Embryonic facial prominence (tissue), 1 donor: ENCODE data around the gene PDE11A.
"Not testable (repeated sequence)": the region's sequence is repeated elsewhere in the genome, so short reads cannot be mapped to it uniquely, and the experiment has no call there.

Experiments
- DNase-seq: peaks from one replicate; pipeline ENCODE4 v3.0.0-alpha.2; 2016; ENCODE audit errors: extremely low spot score

Gene PDE11A

GRCh38 chr2:177883177-177883576, 189.4 kb downstream of the PDE11A start:
- DNase-seq, result no peak

DNA sequence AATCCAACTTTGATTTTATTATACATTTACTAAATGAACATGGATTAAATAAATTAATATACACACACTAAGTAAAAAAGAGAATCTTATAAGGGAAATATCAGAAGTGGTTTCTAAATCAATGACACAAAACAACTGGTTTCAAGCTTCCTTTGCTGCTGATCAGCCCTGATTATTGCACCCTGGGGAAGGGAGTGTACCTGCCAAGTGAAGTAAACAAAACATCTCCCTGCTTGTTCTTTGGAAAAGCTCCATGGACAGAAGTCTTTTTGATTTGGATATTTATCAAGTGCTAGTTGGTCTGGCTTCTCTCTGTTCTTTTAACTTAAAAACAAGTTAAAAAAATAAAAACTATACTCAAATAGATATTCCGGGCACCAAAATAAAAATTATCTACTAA, 190.1 kb downstream of the PDE11A start:
- DNase-seq, result no peak

GRCh38 chr2:177881921-177882320, 190.7 kb downstream of the PDE11A start:
- DNase-seq, result no peak

DNA sequence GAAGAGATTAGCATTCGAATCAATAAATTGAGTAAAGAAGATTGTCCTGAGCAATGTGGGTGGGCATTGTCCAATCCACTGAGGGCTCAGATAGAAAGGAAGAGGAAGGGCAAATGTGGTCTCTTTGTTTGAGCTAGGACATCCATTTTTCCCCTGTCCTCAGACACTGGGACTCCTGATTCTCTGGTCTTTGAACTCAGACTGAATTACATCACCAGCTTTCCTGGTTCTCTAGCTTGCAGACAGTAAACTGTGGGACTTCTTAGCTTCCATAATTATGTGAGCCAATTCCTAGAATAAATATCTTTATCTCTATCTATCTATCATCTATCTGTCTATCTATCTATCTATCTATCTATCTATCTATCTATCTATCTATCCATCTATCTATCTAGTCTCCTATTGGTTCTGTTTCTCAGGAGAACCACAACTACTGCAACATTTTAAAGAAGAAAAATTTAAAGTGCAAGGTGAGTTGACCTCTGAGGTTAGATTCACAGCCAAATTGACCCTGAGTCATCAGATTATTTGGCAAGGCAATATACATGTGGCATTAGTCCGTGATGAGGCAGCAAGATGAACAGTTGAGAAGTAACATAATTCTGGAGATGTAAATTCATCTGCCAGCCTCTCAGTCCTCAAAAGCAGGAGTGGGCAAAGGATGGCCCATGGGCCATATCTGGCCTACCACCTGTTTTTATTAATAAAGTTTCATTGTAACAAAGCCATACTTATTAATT, 191.4 kb downstream of the PDE11A start:
- DNase-seq, result no peak

GRCh38 chr2:177880285-177880684, 192.3 kb downstream of the PDE11A start:
- no peak for DNase-seq

GRCh38 chr2:177876950-177877349, 195.6 kb downstream of the PDE11A start:
- DNase-seq, result no peak

DNA sequence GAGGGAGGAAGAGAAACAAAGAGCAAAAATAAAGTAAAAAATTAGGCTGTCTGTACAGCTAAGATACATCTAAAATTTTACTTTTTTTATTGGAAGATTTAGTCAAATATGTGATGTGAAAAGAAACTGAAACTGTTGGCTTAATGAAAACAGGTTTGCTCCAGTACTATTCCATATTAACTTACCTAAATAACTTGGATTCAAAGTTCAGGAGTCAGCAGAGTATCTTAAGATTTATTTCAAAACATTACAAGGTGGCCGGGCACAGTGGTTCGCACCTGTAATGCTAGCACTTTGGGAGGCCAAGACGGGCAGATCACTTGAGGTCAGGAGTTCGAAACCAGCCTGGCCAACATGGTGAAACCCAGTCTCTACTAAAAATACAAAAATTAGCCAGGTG, 197.9 kb downstream of the PDE11A start:
- DNase-seq, result no peak

GRCh38 chr2:177873915-177874314, 198.7 kb downstream of the PDE11A start:
- no peak for DNase-seq

DNA sequence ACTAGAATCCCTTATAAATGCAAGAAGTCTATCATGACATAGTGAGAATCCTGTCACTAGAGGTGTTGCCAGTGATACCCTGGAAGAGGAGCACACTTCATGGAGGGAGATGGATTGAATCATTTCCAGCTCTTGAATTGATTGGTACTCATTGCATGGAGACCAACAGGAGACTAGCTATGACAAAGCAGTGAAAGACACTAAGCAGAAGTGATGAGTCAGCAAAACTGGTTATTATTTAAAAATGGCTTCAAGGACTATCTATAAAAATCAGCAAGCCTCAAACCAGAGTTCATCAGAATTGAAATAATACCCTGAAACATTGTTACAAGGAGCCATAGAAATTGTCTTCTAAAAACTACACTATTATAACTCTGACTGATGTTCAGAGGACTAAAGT, 200.3 kb downstream of the PDE11A start:
- DNase-seq, result no peak

DNA sequence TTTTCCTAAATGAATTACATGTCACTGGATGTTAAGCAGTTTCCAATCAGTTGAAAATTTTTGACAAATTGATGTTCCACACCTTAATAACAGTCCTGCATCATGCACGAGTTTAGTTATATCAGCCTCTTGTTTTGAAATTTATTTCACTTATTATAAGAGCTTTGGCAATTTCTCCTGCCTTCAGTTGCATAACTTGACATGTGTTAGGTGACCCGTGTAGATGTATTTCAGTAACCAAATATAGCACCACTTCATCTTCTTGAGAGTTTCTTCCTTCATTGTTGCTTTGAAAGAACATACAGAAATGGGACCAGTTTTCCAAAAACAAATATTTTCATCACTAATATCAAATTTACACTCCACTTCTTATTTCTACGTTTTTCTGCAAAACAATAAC, 202.7 kb downstream of the PDE11A start:
- no peak for DNase-seq

- DNase-seq, result no peak
These were observed 203.4 kb downstream of the PDE11A start for GRCh38 chr2:177869209-177869608.

- no peak for DNase-seq
These were observed 203.8 kb downstream of the PDE11A start for GRCh38 chr2:177868806-177869205.

GRCh38 chr2:177857538-177857937, 215.0 kb downstream of the PDE11A start:
- no peak for DNase-seq

DNA sequence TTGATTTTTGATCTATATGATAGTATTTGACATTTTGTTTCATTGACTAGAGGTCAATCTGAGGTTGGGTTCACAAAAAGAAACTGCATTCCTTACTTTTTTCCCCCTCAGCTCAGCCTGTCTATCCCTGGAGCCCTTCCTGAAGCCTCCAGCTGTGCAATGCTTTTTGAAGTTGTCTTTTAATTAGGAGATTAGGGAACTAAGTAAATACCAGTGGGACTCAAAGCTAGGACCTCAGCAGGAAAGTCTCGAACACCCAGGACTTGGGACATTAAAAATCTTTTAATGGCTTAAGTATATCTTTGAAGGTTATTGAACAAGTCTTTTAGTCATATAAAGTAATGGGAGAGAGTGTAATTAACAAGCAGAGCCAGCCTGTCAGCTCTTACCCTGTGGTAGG, 220.2 kb downstream of the PDE11A start:
- DNase-seq, result no peak

DNA sequence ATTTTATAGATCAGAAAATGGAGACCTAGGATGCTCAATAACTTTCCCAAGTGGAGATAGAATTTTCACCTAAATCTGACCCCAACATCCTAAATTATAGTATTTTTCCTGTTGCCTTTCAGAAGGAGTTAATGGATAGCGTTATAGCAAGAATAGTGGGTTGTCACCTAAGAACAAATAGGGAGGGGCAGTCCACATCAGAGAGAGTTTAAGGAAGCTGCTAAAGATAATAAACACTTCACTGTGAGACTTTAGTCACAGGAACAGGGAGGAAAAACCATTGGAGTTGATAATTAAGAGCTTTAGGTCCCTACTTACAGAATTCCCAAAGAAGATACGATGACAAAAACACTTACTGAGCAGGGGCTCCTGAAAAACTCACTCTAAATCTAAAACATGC, 229.4 kb downstream of the PDE11A start:
- no peak for DNase-seq

- no peak for DNase-seq
These were observed 230.3 kb downstream of the PDE11A start for GRCh38 chr2:177842243-177842642.

DNA sequence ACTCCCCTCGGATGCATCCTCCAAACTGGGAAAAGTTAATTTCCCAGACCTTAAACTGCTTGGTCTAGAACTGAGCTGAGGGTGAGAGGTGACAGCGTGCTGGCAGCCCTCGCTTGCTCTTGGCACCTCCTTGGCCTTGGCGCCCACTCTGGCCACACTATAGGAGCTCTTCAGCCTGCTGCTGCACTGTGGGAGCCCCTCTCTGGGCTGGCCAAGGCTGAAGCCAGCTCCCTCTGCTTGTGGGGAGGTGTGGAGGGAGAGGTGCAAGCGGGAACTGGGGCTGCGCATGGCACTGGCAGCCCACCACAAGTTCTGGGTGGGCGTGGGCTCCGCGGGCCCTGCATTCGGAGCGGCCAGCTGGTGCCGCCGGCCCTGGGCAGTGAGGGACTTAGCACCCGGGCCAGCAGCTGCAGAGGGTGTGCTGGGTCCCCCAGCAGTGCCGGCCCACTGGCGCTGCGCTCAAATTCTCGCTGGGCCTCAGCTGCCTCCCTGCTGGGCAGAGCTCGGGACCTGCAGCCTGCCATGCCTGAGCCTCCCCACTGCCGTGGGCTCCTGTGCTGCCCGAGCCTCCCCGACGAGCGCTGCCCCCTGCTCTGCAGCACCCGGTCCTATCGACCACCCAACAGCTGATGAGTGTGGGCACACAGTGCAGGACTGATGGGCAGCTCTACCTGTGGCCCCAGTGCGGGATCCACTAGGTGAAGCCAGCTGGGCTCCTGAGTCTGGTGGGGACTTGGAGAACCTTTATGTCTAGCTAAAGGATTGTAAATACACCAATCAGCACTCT, 237.0 kb downstream of the PDE11A start:
- not testable (repeated sequence) for DNase-seq

DNA sequence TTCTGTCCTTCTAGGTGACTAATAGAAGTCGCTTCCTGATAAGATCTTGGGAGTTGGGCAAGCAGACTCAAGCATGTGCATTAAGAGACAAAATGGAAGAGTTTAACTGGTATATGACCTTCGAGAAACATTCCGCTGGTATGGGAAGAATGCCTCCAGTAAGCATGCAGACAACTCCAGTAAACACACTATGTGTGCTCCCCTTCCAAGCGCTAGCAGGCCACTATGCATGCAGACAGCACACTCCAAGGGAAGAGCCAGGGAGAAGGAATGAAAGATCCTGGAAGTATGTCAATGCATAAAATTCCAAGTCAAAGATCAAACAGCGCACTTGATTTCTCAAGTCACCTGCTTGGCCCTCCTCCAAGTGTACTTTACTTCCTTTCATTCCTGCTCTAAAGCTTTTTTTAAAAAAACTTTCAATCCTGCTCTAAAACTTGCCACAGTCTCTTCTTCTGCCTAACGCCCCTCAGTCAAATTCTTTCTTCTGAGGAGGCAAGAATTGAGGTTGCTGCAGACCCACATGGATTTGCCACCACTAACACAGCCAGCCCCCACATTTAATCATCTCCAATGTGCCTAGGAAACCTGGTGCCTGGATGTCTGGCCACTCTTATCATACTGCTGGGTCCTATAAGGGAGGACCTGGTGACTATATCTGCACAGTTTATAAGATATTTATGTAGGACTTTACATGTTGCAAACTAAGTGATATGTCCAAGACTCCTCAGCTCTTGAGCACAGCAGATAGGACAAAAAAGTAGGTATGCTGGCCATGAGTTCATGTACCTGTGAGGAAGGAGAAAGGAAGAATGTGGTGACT, 239.8 kb downstream of the PDE11A start:
- no peak for DNase-seq

GRCh38 chr2:177830881-177831386, 241.6 kb downstream of the PDE11A start:
- no peak for DNase-seq

- no peak for DNase-seq
These were observed 244.0 kb downstream of the PDE11A start for GRCh38 chr2:177828557-177828956.

- DNase-seq, result no peak
These were observed 245.7 kb downstream of the PDE11A start for GRCh38 chr2:177826897-177827296.

- DNase-seq, result no peak
These were observed 249.6 kb downstream of the PDE11A start for GRCh38 chr2:177822941-177823340.
